Measurements from ENCODE around the gene CDK11A.

DNA sequence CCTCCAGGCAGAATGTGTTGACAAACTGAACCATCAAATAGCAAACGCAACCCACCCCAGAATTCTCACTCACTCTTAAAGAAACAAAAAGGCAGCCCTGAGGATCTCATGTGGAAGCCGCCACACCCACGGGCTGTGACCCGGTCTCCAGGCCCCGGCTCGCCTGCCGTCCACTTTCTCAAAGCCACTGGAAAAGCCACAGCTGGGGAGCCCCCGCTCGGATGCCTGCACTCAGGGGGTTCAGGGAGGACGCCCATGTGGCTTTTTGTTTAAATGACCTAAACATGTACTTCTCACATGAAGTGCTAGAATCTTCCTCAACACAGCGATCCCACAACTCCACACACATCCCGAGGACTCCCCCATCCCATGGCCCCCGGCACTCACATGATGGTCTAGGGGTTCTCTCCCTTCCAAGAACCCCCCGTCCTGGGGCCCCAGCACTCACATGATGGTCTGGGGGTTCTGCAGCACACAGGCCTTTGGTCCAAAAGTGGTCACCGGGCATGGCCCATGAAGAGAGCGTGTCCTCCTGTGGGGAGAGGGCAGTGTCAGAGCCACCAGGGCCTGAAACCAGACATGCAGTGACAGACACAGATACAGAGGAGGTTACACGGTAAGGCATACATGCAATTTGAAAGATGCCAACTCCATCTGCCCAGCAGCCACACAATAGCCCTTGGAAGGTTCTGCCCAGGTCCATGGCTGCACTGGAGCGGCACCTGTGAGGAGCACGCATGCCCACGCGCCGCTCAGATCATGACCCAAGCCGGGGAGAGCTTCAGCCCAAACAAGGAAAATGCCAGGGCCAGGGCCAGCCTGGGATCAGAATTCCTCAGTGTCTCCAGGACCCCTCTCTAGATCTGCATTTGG lies 37.6 kb upstream of the CDK11A start:
- TF ChIP-seq, protein P1, sequence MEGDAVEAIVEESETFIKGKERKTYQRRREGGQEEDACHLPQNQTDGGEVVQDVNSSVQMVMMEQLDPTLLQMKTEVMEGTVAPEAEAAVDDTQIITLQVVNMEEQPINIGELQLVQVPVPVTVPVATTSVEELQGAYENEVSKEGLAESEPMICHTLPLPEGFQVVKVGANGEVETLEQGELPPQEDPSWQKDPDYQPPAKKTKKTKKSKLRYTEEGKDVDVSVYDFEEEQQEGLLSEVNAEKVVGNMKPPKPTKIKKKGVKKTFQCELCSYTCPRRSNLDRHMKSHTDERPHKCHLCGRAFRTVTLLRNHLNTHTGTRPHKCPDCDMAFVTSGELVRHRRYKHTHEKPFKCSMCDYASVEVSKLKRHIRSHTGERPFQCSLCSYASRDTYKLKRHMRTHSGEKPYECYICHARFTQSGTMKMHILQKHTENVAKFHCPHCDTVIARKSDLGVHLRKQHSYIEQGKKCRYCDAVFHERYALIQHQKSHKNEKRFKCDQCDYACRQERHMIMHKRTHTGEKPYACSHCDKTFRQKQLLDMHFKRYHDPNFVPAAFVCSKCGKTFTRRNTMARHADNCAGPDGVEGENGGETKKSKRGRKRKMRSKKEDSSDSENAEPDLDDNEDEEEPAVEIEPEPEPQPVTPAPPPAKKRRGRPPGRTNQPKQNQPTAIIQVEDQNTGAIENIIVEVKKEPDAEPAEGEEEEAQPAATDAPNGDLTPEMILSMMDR (IDR thresholded peaks at IDR 0.05): no peak
- TF ChIP-seq EP300 (IDR thresholded peaks at IDR 0.05): no peak

Data from esophagus muscularis mucosa (tissue), 3 donors.